GM18519 (cell line): ENCODE measurements around the gene PSMB5.

Experiments used
- ATAC-seq: cut with Tn5 transposase; IDR thresholded peaks from one replicate; pipeline ENCODE4 v1.9.1; 2021; ENCODE audit warnings: mild to moderate bottlenecking, moderate library complexity; ENCODE audit not compliant: unreplicated experiment, low FRiP score

PSMB5 gene

GRCh38 chr14:23060536-23061260, 26.0 kb upstream of the PSMB5 start:
- ATAC-seq = no peak

DNA sequence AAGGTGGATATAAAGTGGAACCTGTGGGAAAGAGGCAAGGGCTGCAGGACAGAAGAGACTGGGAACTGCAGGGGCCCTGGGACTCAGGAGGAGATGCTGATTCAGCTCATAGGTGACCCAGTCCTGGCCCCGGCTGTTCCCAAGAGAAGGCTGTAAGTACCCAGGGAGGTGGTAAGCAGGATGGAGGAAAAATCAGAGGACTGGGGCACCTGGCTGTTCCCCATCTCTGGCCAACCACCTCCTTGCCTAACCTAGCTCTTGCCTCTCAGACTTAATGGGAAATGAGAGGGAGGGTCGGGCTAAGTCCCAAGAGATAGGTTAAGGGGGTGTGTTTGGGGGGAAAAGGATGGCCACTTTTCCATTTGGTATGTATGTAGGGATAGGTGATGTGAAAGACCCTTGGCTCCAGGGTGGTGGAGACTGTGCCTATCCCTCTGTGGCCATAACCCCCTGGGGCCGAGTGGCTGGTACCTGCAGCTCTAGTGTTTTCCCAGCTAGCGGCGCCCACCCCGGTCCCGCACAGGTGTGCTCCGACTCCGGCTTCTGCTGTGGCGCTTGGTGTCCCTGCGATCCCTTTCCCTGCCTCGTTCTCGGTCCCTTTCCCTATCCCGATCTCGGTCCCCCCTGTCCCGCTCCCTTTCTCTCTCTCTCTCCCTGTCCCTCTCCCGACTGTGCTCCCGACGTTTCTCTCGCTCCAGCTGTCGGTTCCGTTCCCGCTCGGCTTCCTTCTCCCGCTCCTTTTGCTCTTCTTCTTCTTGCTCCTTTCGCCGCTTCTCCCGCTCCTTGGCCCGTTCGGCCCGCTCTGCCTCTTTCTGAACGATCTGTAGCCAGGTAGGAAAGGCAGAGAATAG, 24.2 kb upstream of the PSMB5 start:
- ATAC-seq = no peak

- ATAC-seq = no peak
These were observed 23.3 kb upstream of the PSMB5 start for GRCh38 chr14:23057757-23058653.

GRCh38 chr14:23056956-23057756, 22.5 kb upstream of the PSMB5 start, which contains the start of gene CDH24:
Gene CDH24, minus strand, starts transcription at chr14:23057520. Its CDS starts 1,787 bp downstream, at chr14:23055733.
- no peak for ATAC-seq

- ATAC-seq = peak; percentile 39
These were observed 21.6 kb upstream of the PSMB5 start for GRCh38 chr14:23056145-23056955.

DNA sequence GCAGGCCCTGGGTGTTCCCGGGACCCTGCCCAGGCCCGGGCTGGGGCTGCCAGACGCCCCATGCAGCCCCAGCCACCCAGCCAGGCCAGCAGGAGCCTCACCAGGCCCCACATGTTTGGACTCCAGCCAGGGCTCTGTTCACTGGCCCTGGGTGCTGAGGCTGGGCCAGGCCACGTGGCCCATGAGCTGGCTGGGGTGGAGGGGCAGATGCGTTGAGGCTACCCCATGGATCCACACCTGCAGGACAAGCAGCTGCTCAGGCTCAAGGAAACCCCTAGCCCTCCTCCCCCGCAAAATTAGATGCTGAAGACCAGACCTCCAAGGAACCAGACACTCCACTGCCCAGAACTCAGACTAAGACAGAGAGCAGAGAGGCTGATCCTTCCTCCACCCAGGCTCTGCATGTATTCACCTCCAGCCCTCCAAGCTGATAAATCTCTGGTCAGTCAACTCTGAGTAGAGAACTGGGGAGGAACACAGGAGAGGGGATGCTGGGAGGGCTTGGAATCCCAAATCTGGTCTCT, 21.0 kb upstream of the PSMB5 start:
- ATAC-seq = no peak

- no peak for ATAC-seq
These were observed 20.4 kb upstream of the PSMB5 start for GRCh38 chr14:23055147-23055550.

DNA sequence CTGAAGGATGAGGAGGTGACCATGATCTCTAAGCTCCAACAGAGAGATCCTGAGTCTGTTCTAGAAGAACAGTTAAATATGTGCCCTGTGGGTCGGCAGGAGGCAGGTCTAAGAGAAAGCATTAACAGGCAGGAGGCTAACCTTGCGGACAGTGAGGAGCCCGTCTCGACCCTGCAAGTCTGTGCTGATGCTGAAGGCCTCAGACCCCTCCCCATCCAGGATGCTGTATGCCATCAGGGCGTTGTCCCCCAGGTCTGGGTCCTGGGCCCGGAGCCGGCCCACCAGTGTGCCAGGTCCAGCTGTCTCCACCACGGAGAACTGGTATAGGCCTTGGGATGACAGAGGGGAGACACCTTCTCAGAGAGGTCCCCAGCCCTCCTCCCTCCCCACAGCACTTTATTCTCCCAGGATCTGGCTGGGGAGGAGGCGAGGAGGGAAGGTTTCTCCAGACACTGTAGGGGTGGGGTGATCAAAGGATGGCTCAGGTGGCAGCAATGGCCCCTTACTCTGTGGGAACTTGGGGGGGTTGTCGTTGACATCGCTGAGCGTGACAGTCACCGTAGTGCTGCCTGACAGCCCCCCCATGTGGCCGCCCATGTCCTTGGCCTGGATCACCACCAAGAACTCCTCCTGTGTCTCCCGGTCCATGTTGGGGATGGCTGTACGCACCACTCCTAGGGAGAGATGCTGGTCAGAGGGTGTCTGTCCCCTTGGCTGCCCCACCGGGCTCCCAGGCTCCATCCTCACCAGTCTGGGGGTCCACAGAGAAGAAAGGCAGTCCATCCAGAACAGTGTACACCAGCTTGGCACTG, 19.5 kb upstream of the PSMB5 start:
- no peak for ATAC-seq

- no peak for ATAC-seq
These were observed 18.7 kb upstream of the PSMB5 start for GRCh38 chr14:23053426-23053825.

DNA sequence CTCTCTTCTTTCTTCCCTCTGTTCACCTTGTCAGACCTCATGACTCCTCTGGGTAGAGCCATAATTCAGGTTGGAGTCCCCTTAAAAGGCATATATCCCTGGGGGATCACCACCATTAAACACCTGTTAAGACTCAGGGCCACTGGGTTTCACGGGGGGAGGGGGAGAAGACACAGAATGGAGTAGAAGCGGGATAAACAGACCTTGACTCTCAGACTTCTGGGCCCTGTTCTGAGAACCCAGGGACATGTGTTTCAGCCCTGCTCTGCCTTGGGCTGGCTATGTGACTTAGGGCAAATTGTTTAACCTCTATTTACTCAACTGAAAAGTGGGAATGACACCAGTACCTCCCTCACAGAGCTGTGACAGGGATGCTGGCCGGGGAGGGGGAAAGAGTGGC, 18.0 kb upstream of the PSMB5 start:
- ATAC-seq = no peak

- ATAC-seq = no peak
These were observed 17.5 kb upstream of the PSMB5 start for GRCh38 chr14:23052182-23052623.

DNA sequence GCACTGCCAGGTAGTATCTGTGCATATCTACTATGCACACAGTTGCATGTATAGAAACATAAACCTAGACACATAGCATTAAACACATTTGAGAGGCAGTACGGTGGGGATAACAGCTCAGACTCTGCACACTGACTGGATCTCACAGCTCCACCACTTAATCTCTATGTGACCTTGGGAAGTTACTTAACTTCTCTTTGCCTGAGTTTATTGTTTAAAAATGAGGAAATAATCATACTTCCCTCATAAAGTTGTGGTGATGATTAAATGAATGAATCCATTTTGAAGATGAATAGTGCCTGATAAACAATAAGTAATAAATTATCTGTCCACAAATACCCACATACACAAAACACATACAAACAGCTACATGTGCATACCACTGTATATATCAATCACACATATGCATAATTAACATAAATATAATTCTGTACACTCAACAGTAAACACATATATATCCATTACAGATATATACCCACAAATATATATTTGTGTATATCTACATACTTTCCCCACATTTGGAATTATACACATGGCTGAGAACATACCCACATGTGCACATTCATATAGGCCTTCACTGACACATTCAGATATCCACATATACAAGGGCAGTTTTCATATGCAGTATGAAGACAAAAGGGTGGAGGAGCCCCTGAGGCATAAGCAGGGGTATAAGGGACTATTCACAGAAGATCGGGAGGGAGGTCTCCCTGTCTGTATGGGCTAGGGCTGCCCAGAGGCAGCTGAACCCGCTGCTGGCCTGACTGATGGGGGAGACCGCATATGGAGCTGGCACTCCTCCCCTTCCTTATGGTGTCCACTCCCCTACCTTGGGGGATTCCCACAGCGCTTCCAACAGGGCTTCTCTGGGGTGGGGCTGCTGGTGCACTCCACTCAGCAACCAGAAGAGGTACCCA, 16.7 kb upstream of the PSMB5 start:
- ATAC-seq = no peak

GRCh38 chr14:23049011-23049410, 14.3 kb upstream of the PSMB5 start:
- ATAC-seq = no peak

GRCh38 chr14:23047751-23048693, 13.3 kb upstream of the PSMB5 start:
- no peak for ATAC-seq

DNA sequence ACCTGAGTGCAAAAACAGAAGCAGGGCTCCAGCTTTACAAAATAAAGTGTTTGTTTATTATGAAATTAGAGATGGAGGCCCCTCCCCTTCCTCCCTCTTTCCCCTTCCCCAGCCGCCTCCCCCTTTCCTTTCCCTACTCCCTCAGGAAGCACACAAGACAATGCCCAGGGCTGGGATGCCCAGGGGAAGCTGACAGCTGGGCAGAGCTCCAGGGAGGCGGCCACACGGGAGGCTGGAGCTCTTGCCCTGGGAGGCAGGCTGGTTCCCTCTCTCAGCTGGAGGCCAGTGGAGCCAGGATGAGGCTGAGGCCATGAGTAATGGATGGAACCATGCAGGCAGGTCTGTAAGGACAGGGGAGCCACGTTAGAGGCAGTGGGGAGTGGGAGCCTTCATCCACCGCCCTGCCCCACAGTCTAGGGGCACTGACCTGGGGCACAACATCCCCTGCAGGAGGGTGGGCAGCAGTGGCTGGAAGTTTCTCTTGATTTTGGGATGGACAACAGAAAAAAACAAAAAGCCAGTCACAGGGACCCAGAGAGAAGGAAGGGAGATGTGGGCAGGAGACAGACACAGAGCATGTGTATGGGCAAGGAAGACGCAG, 12.4 kb upstream of the PSMB5 start:
- ATAC-seq = no peak
